K562 (cell line): ENCODE data around the gene DCAF16. TPM values are rescaled to one million over a fixed set of nuclear protein-coding genes. Genes with fewer than 3 reads are reported as not detected.
A peak's percentile ranks its signal among the peaks of the same experiment; 100 is the strongest.

Experiments
- ATAC-seq: fragments of 200-7000 bp; cut with Tn5 transposase; 3 replicates; pipeline ENCODE4 v1.9.1; 2020; ENCODE audit warnings: moderate library complexity
- BruUV-seq: library from RNA; stranded (reverse); fragments of 400-500 nt; replicated peaks from 2 replicates; lab custom pipeline; 2021; lab: Mats Ljungman, UMichigan
- CTCF ChIA-PET: fragments of 300-600 bp; formaldehyde crosslinking; extraction: SDS; loops from one replicate; lab custom pipeline; 2021; ENCODE audit warnings: low intra/inter-chr PET ratio; lab: Yijun Ruan, JAX
- POLR2A ChIA-PET: fragments of 300-600, 350-650 bp; sonication (Branson Sonifier 250); formaldehyde crosslinking; extraction: SDS; loops from one replicate; lab custom pipeline; 2021; ENCODE audit warnings: antibody characterized with exemption, inconsistent platforms; lab: Yijun Ruan, JAX
- DNase-seq, 4 experiments: peaks; one replicate each; pipeline versions ENCODE4 v3.0.0 to v3.0.0-alpha.2; 2011 to 2018; ENCODE audit warnings: low spot score in 3 of 4, mixed read lengths in 3 of 4; ENCODE audit errors: extremely low read depth in 1 of 4
- FAIRE-seq: peaks from 2 replicates; lab custom pipeline; 2011; peaks lifted over from hg19 to GRCh38; lab: Jason Lieb, UNC
- H2AFZ ChIP-seq: 2 replicates; pipeline ENCODE4 v1.6.0; 2011; ENCODE audit warnings: low read depth, low read length, control low read depth, inconsistent platforms
- H3K27ac ChIP-seq: fragments of 200-600 bp; 3 replicates; pipeline ENCODE4 v1.8.0; 2011; ENCODE audit warnings: low read depth, mild to moderate bottlenecking, control low read depth, inconsistent platforms, low read length, moderate library complexity, mixed read lengths; ENCODE audit errors: extremely low read depth
- H3K27me3 ChIP-seq, 2 experiments: fragments of 300-600 bp in 1 of 2; 2 replicates in 1 of 2; 3 replicates in 1 of 2; pipeline versions ENCODE4 v1.6.0 to v1.8.0; 2011; ENCODE audit warnings: inconsistent platforms in 2 of 2, low read length in 2 of 2, mild to moderate bottlenecking in 1 of 2, mixed read lengths in 1 of 2, moderate library complexity in 1 of 2; ENCODE audit not compliant: control insufficient read depth in 2 of 2, insufficient read depth in 2 of 2
- H3K36me3 ChIP-seq: fragments of 300-600 bp; 3 replicates; pipeline ENCODE4 v1.8.0; 2011; ENCODE audit warnings: mild to moderate bottlenecking, low read length, inconsistent platforms; ENCODE audit not compliant: control insufficient read depth, insufficient read depth
- H3K4me1 ChIP-seq, 2 experiments: fragments of 200-600 bp in 1 of 2; replicated peaks in 1 of 2; 2 replicates in 1 of 2; 3 replicates in 1 of 2; pipeline versions ENCODE4 v1.5.1 to v1.8.0; 2011; ENCODE audit warnings: inconsistent platforms in 2 of 2, low read length in 2 of 2, mild to moderate bottlenecking in 1 of 2, mixed read lengths in 1 of 2, moderate library complexity in 1 of 2; ENCODE audit not compliant: control insufficient read depth in 2 of 2, insufficient read depth in 2 of 2
- H3K4me2 ChIP-seq: 2 replicates; pipeline ENCODE4 v1.6.1; 2011; ENCODE audit warnings: low read length, control low read depth, inconsistent platforms, mixed read lengths; ENCODE audit not compliant: insufficient read depth
- H3K4me3 ChIP-seq: fragments of 200-600 bp; sonication (generic), shearing (Covaris generic); 2 replicates; pipeline ENCODE4 v1.5.1; 2016; ENCODE audit warnings: control low read depth, inconsistent platforms
- H3K79me2 ChIP-seq: fragments of 200-600 bp; 3 replicates; pipeline ENCODE4 v1.8.0; 2011; ENCODE audit warnings: low read length, inconsistent platforms; ENCODE audit not compliant: control insufficient read depth, insufficient read depth
- H3K9ac ChIP-seq, 2 experiments: 2 replicates each; pipeline versions ENCODE4 v1.6.0 to v1.6.1; 2011; ENCODE audit warnings: low read depth in 2 of 2, low read length in 2 of 2, control low read depth in 1 of 2, inconsistent platforms in 1 of 2, mild to moderate bottlenecking in 1 of 2, mixed read lengths in 1 of 2; ENCODE audit not compliant: insufficient read depth in 1 of 2
- H3K9me1 ChIP-seq: one replicate; pipeline ENCODE4 v1.6.0; 2011; ENCODE audit warnings: inconsistent platforms, mild to moderate bottlenecking, low read length, moderate library complexity; ENCODE audit not compliant: control insufficient read depth, insufficient read depth
- H3K9me3 ChIP-seq: replicated peaks from 2 replicates; pipeline ENCODE4 v1.5.1; 2011; ENCODE audit warnings: low read depth, low read length, inconsistent platforms; ENCODE audit not compliant: control insufficient read depth, insufficient read depth
- H4K20me1 ChIP-seq: replicated peaks from 2 replicates; pipeline ENCODE4 v1.6.1; 2011; ENCODE audit warnings: low read length, inconsistent platforms, mixed read lengths; ENCODE audit not compliant: control insufficient read depth, insufficient read depth
- ATF4 ChIP-seq: fragments of 450-650 bp; formaldehyde crosslinking; IDR thresholded peaks from 2 replicates; pipeline ENCODE4 v1.4.0; 2022; ENCODE audit warnings: mild to moderate bottlenecking, moderate library complexity
- FOXP4 ChIP-seq: sonication (generic); formaldehyde crosslinking; IDR thresholded peaks from 2 replicates; pipeline ENCODE4 v1.8.0; 2022; ENCODE audit warnings: mild to moderate bottlenecking, missing genetic modification reagents, borderline replicate concordance
- NR2F6 ChIP-seq: fragments of 450-650 bp; formaldehyde crosslinking; IDR thresholded peaks from 2 replicates; pipeline ENCODE4 v1.4.0; 2020; ENCODE audit warnings: mild to moderate bottlenecking
- POLR2AphosphoS5 ChIP-seq: IDR thresholded peaks from 2 replicates; pipeline ENCODE4 v1.6.1; 2011; ENCODE audit warnings: mild to moderate bottlenecking, low read depth, low read length, moderate library complexity; ENCODE audit not compliant: control insufficient read depth, insufficient read depth
- RAD21 ChIP-seq, 2 experiments: fragments of 250-450 bp in 1 of 2; fragments of 450-650 bp in 1 of 2; sonication (Bioruptor Pico) in 1 of 2; formaldehyde crosslinking in 1 of 2; IDR thresholded peaks in 1 of 2; conservative IDR thresholded peaks in 1 of 2; 2 replicates each; pipeline versions ENCODE4 v1.4.0 to v1.8.0; 2020 to 2022; ENCODE audit warnings: mild to moderate bottlenecking in 2 of 2, moderate library complexity in 1 of 2
- ZHX1 ChIP-seq: fragments of 150-350 bp; conservative IDR thresholded peaks from 2 replicates; pipeline ENCODE4 v1.6.1; 2014; ENCODE audit warnings: low read length
- WGBS: fragments of 100-300 bp; shearing (Covaris generic); methylation state at CpG from one replicate; pipeline ENCODE4 v1.1.6; 2016; ENCODE audit warnings: low coverage, mixed read lengths; ENCODE audit not compliant: insufficient coverage; ENCODE audit errors: missing lambda C conversion rate; 5-methylcytosine and 5-hydroxymethylcytosine counted together
- in situ Hi-C: fragments of 300-500 bp; cut with MboI; formaldehyde crosslinking; loops from 4 replicates; pipeline ENCODE4 v1.15.0; 2018; ENCODE audit warnings: inconsistent platforms, mixed read lengths
- intact Hi-C: fragments of 100-400 bp; cut with micrococcal nuclease; formaldehyde crosslinking; loops from 2 replicates; pipeline ENCODE4 v1.14.2; 2022
- polyA plus RNA-seq, 8 experiments: library from polyadenylated mRNA; depleted of rRNA in 4 of 8; stranded (reverse) in 5 of 8; unstranded in 3 of 8; fragments of >200 nt; fragmentation: Nextera tagmentation in 2 of 8; fragmentation: Illumina TruSeq in 1 of 8; extraction: Ambion mirVana in 2 of 8; extraction: Trizol in 1 of 8; gene quantifications; 2 replicates each; pipeline versions ENCODE4 v1.2.1 to v1.2.3, GENCODE V29; 2011 to 2014; ENCODE audit warnings: inconsistent platforms in 1 of 8, missing spikeins in 1 of 8
- total RNA-seq, 7 experiments: library from RNA; depleted of rRNA in 6 of 7; stranded (reverse); fragments of >200 nt in 6 of 7; fragmentation: Illumina TruSeq in 2 of 7; extraction: Trizol in 2 of 7; gene quantifications; 2 replicates each; pipeline versions ENCODE4 v1.2.1 to v1.2.3, GENCODE V29; 2011 to 2021; ENCODE audit warnings: low replicate concordance in 1 of 7
- TF ChIP-seq, protein P1 (sequence below), 3 experiments: IDR thresholded peaks in 2 of 3; conservative IDR thresholded peaks in 1 of 3; 2 replicates each; pipeline ENCODE4 v1.5.1; 2011 to 2012; ENCODE audit warnings: low read length in 3 of 3, mild to moderate bottlenecking in 3 of 3, control low read depth in 2 of 3, improper control_type of control experiment in 1 of 3, inconsistent platforms in 1 of 3, low read depth in 1 of 3, mixed read lengths in 1 of 3, moderate library complexity in 1 of 3; ENCODE audit not compliant: insufficient read depth in 2 of 3

DCAF16 gene
- total and polyA plus RNA-seq, 9 of the 15 experiments (the other 6 are each of a cell fraction or from before 2014, with no cell fraction given): 20.5 to 82.8 (median 67.8) TPM

DNA sequence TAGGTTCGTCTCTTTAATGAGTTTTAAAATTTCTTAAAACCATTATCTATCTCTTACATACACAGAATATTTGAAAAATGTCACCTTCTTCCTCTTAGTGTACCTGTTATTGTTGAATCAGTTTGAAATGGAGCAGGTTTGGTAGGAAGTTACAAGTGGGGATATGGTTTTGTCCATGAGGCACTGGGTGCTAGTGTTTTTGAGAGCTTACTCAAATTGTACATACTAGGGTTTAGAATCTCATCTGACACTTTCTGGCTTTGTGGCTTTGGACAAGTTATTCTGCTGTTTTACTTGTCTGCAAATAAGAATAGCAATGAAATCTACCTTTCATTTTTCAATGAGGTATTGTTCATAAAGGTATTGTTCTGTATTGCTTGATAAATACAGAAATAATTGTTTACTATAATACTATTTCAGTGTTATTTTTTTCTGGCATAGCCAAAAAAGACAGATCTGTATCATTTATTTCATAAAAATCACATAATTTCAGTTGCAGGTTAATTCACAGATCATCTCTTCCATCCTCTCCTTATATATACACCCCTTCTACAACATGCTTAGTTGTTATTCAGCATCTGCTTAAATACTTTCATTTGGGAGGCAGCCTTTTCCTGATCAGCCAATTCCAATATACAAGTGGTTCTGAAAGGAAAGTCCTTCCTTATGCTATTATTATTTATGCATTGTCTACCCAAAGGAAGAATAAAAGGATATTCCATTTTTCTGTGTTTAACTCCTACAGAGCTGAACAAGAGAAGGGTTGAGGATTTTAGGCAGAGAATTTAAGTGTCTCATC is 13.5 kb upstream of the DCAF16 start (continued):
- no peak for TF ChIP-seq FOXP4 (CRISPR knock-in tag)

DNA sequence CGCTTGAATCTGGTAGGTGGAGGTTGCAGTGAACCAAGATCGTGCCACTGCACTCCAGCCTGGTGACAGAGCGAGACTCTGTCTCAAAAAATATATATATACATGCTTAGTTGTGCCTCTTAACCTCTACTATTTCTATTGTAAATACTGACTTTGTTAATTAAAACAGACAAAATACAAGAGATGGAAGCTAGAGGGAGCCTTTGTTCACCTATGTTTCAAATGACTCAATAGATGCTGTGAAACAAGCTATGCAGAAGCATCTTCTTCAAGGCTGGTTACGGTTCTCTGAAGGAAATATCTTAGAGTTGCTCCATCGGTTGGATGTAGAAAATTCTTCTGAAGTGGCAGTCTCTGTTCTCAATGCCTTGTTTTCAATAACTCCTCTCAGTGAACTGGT is 6.5 kb upstream of the DCAF16 start:
- no peaks in the 10 kb centered on the region for H4K20me1 ChIP-seq
- no TSS peak for BruUV-seq
- in situ Hi-C loops: no loop called here
- H3K4me1 ChIP-seq: no peaks in the 10 kb centered on the region; a peak in 1 of 5 replicates
- no peak overlapping the region for H3K4me2 ChIP-seq
- H3K4me3 ChIP-seq: no peak overlapping the region
- 91% methylated on average over 4 of the region's 5 CpGs for WGBS
- FAIRE-seq (no peak), DNase-seq (peak in 1 of 4 experiments; percentile 14), ATAC-seq (peak; percentile 72)
- H3K9ac ChIP-seq: no peak overlapping the region
- ChIA-PET POLR2A (interaction anchor here (0.8 to 0.9 kb wide), 2 partner anchors 18 to 23 kb away, joined by 3 read pairs; no protein-coding TSS in a partner anchor), CTCF (no interaction called here)
- H3K36me3 ChIP-seq: peaks cover 76% of the 10 kb centered on the region
- H3K27me3 ChIP-seq: no peaks in the 10 kb centered on the region
- H3K27ac ChIP-seq: no peak overlapping the region
- H3K79me2 ChIP-seq: peaks cover 74% of the 10 kb centered on the region
- TF ChIP-seq ZHX1 (no peak), ATF4 (CRISPR knock-in tag) (no peak), POLR2AphosphoS5 (no peak), RAD21 (CRISPR knock-in tag; conservative IDR thresholded peaks at IDR 0.05 in 1 of 2, IDR thresholded peaks at IDR 0.05 in 1 of 2) (peak; percentile 31 to 46; a peak in 2 of 4 replicates), NR2F6 (CRISPR knock-in tag) (no peak)
- TF ChIP-seq, protein P1, sequence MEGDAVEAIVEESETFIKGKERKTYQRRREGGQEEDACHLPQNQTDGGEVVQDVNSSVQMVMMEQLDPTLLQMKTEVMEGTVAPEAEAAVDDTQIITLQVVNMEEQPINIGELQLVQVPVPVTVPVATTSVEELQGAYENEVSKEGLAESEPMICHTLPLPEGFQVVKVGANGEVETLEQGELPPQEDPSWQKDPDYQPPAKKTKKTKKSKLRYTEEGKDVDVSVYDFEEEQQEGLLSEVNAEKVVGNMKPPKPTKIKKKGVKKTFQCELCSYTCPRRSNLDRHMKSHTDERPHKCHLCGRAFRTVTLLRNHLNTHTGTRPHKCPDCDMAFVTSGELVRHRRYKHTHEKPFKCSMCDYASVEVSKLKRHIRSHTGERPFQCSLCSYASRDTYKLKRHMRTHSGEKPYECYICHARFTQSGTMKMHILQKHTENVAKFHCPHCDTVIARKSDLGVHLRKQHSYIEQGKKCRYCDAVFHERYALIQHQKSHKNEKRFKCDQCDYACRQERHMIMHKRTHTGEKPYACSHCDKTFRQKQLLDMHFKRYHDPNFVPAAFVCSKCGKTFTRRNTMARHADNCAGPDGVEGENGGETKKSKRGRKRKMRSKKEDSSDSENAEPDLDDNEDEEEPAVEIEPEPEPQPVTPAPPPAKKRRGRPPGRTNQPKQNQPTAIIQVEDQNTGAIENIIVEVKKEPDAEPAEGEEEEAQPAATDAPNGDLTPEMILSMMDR (IDR thresholded peaks at IDR 0.05 in 2 of 3, conservative IDR thresholded peaks at IDR 0.05 in 1 of 3; ENCODE audit: insufficient read depth in 2 of 3, low read depth in 1 of 3, low read length in 3 of 3): peak; percentile 7 to 48 (median 24); a peak in 2 of 6 replicates
- intact Hi-C loops: no loop called here
- no peaks in the 10 kb centered on the region for H3K9me3 ChIP-seq
- no peak overlapping the region for H2AFZ ChIP-seq
- no peaks in the 10 kb centered on the region for H3K9me1 ChIP-seq
